HepG2 (cell line): ENCODE measurements around the gene COL26A1. TPM values are rescaled to one million over a fixed set of nuclear protein-coding genes. Genes with fewer than 3 reads are reported as not detected.
A peak's percentile ranks its signal among the peaks of the same experiment; 100 is the strongest.

Source experiments
- ATAC-seq: fragments of 200-7000 bp; cut with Tn5 transposase; 3 replicates; pipeline ENCODE4 v1.9.1; 2020; ENCODE audit warnings: mild to moderate bottlenecking, moderate library complexity
- BruUV-seq: library from RNA; stranded (reverse); fragments of 400-500 nt; replicated peaks from 2 replicates; lab custom pipeline; 2021; lab: Mats Ljungman, UMichigan
- CTCF ChIA-PET: fragments of 300-600 bp; formaldehyde crosslinking; extraction: SDS; loops from one replicate; lab custom pipeline; 2021; ENCODE audit warnings: low total read pairs, inconsistent platforms, low intra/inter-chr PET ratio; lab: Yijun Ruan, JAX
- POLR2A ChIA-PET: fragments of 350-600 bp; sonication (Branson Sonifier 250); formaldehyde crosslinking; loops from one replicate; lab custom pipeline; 2020; ENCODE audit warnings: antibody characterized with exemption, inconsistent platforms; lab: Yijun Ruan, JAX
- DNase-seq: peaks from one replicate; pipeline ENCODE4 v3.0.0-alpha.2; 2015; ENCODE audit warnings: low spot score
- FAIRE-seq: peaks from 3 replicates; lab custom pipeline; 2011; peaks lifted over from hg19 to GRCh38; lab: Jason Lieb, UNC
- H2AFZ ChIP-seq: one replicate; pipeline ENCODE4 v1.6.1; 2011; ENCODE audit warnings: low read length, inconsistent platforms
- H3K27ac ChIP-seq: fragments of 300-600 bp; 3 replicates; pipeline ENCODE4 v1.8.0; 2011; ENCODE audit warnings: mixed run types, mild to moderate bottlenecking, mixed read lengths, low read length, inconsistent platforms; ENCODE audit not compliant: insufficient read depth; ENCODE audit errors: extremely low read length
- H3K27me3 ChIP-seq, 2 experiments: fragments of 200-600 bp in 1 of 2; 2 replicates in 1 of 2; 3 replicates in 1 of 2; pipeline versions ENCODE4 v1.6.0 to v1.8.0; 2011; ENCODE audit warnings: low read length in 2 of 2, mild to moderate bottlenecking in 2 of 2, moderate library complexity in 2 of 2, inconsistent platforms in 1 of 2; ENCODE audit not compliant: insufficient read depth in 2 of 2, control insufficient read depth in 1 of 2
- H3K36me3 ChIP-seq, 2 experiments: fragments of 200-600 bp in 1 of 2; replicated peaks in 1 of 2; 2 replicates in 1 of 2; 3 replicates in 1 of 2; pipeline versions ENCODE4 v1.5.1 to v1.8.0; 2011; ENCODE audit warnings: low read length in 2 of 2, inconsistent platforms in 1 of 2; ENCODE audit not compliant: insufficient read depth in 2 of 2, control insufficient read depth in 1 of 2
- H3K4me1 ChIP-seq: 2 replicates; pipeline ENCODE4 v1.5.1; 2012; ENCODE audit warnings: low read length, inconsistent platforms; ENCODE audit not compliant: insufficient read depth
- H3K4me2 ChIP-seq: 2 replicates; pipeline ENCODE4 v1.6.0; 2011; ENCODE audit warnings: low read depth, low read length, inconsistent platforms
- H3K4me3 ChIP-seq, 3 experiments: fragments of 200-600 bp in 1 of 3; sonication (generic), shearing (Covaris generic) in 1 of 3; replicated peaks in 1 of 3; 2 replicates each; pipeline ENCODE4 v1.5.1; 2011 to 2016; ENCODE audit warnings: low read length in 3 of 3, inconsistent platforms in 2 of 3, low read depth in 2 of 3, mild to moderate bottlenecking in 2 of 3, control low read depth in 1 of 3, mixed read lengths in 1 of 3; ENCODE audit not compliant: insufficient read depth in 1 of 3
- H3K79me2 ChIP-seq: one replicate; pipeline ENCODE4 v1.6.1; 2011; ENCODE audit warnings: low read length, inconsistent platforms; ENCODE audit not compliant: insufficient read depth
- H3K9ac ChIP-seq: 2 replicates; pipeline ENCODE4 v1.6.0; 2011; ENCODE audit warnings: mild to moderate bottlenecking, low read depth, low read length, inconsistent platforms; ENCODE audit not compliant: insufficient read depth
- H3K9me3 ChIP-seq: 2 replicates; pipeline ENCODE4 v1.5.1; 2012; ENCODE audit warnings: mild to moderate bottlenecking, low read length
- H4K20me1 ChIP-seq: 2 replicates; pipeline ENCODE4 v1.6.0; 2011; ENCODE audit warnings: inconsistent platforms, mild to moderate bottlenecking, low read length, moderate library complexity; ENCODE audit not compliant: insufficient read depth
- BCL6 ChIP-seq: IDR thresholded peaks from 2 replicates; pipeline ENCODE4 v1.6.1; 2016; ENCODE audit warnings: missing genetic modification reagents, missing compliant biosample characterization
- BORCS8-MEF2B ChIP-seq: sonication (generic); formaldehyde crosslinking; IDR thresholded peaks from 2 replicates; pipeline ENCODE4 v1.8.0; 2022; ENCODE audit warnings: mild to moderate bottlenecking, missing genetic modification reagents
- CEBPB ChIP-seq: IDR thresholded peaks from 2 replicates; pipeline ENCODE4 v1.6.1; 2011; ENCODE audit warnings: low read depth, low read length, improper control_type of control experiment, borderline replicate concordance
- CENPBD1 ChIP-seq: sonication (generic); formaldehyde crosslinking; IDR thresholded peaks from 2 replicates; pipeline ENCODE4 v1.8.0; 2022; ENCODE audit warnings: missing genetic modification reagents, low read depth, mild to moderate bottlenecking, borderline replicate concordance
- CREBL2 ChIP-seq: sonication (generic); formaldehyde crosslinking; IDR thresholded peaks from 2 replicates; pipeline ENCODE4 v1.8.1; 2023; ENCODE audit warnings: missing genetic modification reagents, mild to moderate bottlenecking, borderline replicate concordance
- EP300 ChIP-seq, 3 experiments: sonication (generic) in 1 of 3; formaldehyde crosslinking in 1 of 3; IDR thresholded peaks; 2 replicates each; pipeline versions ENCODE4 v1.5.1 to v1.6.1; 2011 to 2020; ENCODE audit warnings: low read depth in 2 of 3, low read length in 2 of 3, borderline replicate concordance in 1 of 3, improper control_type of control experiment in 1 of 3, mild to moderate bottlenecking in 1 of 3, missing genetic modification reagents in 1 of 3, moderate library complexity in 1 of 3
- MAFF ChIP-seq: IDR thresholded peaks from 2 replicates; pipeline ENCODE4 v1.6.1; 2011; ENCODE audit warnings: low read depth, low read length, improper control_type of control experiment
- NFE2L2 ChIP-seq: fragments of 150-350 bp; IDR thresholded peaks from 2 replicates; pipeline ENCODE4 v1.6.1; 2014; ENCODE audit warnings: low read length
- RFX1 ChIP-seq: fragments of 450-650 bp; IDR thresholded peaks from 2 replicates; pipeline ENCODE4 v1.6.1; 2017
- ZNF383 ChIP-seq: sonication (generic); formaldehyde crosslinking; IDR thresholded peaks from 2 replicates; pipeline ENCODE4 v1.4.0; 2020; ENCODE audit warnings: missing genetic modification reagents, mild to moderate bottlenecking, borderline replicate concordance
- ZNF598 ChIP-seq: sonication (generic); formaldehyde crosslinking; IDR thresholded peaks from 2 replicates; pipeline ENCODE4 v1.5.1; 2020; ENCODE audit warnings: mild to moderate bottlenecking, missing genetic modification reagents, borderline replicate concordance
- ZNF709 ChIP-seq: sonication (generic); formaldehyde crosslinking; IDR thresholded peaks from 2 replicates; pipeline ENCODE4 v1.5.0; 2020; ENCODE audit warnings: mild to moderate bottlenecking, missing genetic modification reagents
- ZNF772 ChIP-seq: sonication (generic); formaldehyde crosslinking; IDR thresholded peaks from 2 replicates; pipeline ENCODE4 v1.5.0; 2020; ENCODE audit warnings: mild to moderate bottlenecking, missing genetic modification reagents
- ZNF883 ChIP-seq: sonication (generic); formaldehyde crosslinking; IDR thresholded peaks from 2 replicates; pipeline ENCODE4 v1.5.1; 2020; ENCODE audit warnings: mild to moderate bottlenecking, missing genetic modification reagents; ENCODE audit errors: not compliant biosample characterization
- WGBS: methylation state at CpG from one replicate; pipeline ENCODE4 v1.1.6; 2017; ENCODE audit warnings: low lambda C conversion rate; 5-methylcytosine and 5-hydroxymethylcytosine counted together
- in situ Hi-C: cut with HindIII; loops from 2 replicates; pipeline ENCODE4 v1.10.0; 2017; ENCODE audit warnings: low pct_unique_long_range_greater_than_20kb; ENCODE audit not compliant: extremely low pct_ligation_motif_present
- intact Hi-C: fragments of 100-400 bp; cut with micrococcal nuclease; formaldehyde crosslinking; loops from one replicate; pipeline ENCODE4 v1.10.0; 2022; ENCODE audit not compliant: unreplicated experiment
- polyA plus RNA-seq, 8 experiments: library from polyadenylated mRNA; depleted of rRNA in 3 of 8; stranded (reverse) in 7 of 8; unstranded in 1 of 8; fragments of >200 nt; fragmentation: Illumina TruSeq in 4 of 8; extraction: Trizol in 4 of 8; gene quantifications; 2 replicates each; pipeline versions ENCODE4 v1.2.1 to v1.2.3, GENCODE V29; 2011 to 2016; ENCODE audit warnings: low read depth in 4 of 8, missing spikeins in 1 of 8, mixed read lengths in 1 of 8; ENCODE audit not compliant: insufficient read depth in 1 of 8
- total RNA-seq, 5 experiments: library from RNA; depleted of rRNA; stranded (reverse); fragments of >200 nt; fragmentation: Illumina TruSeq; extraction: Trizol; gene quantifications; 2 replicates each; pipeline ENCODE4 v1.2.3, GENCODE V29; 2016; ENCODE audit warnings: low read depth in 1 of 5
- TF ChIP-seq, protein P1 (sequence below): sonication (generic); formaldehyde crosslinking; IDR thresholded peaks from 2 replicates; pipeline ENCODE4 v1.8.0; 2022; ENCODE audit warnings: mild to moderate bottlenecking, missing genetic modification reagents

COL26A1 gene
- total and polyA plus RNA-seq, 2 of the 13 experiments (the other 11 are each of a cell fraction or from before 2014, with no cell fraction given) = 7.8 to 9.2 TPM

GRCh38 chr7:101596898-101597297 is 234.2 kb downstream of the COL26A1 start:
- H3K36me3 ChIP-seq = no peaks in the 10 kb centered on the region
- ATAC-seq = no peak
- H3K27me3 ChIP-seq = peaks cover 0 to 17% of the 10 kb centered on the region in 2 experiments; a peak in 3 of 5 replicates
- in situ Hi-C loops = no loop called here
- POLR2A ChIA-PET = no interaction called here
- DNase-seq = no peak
- no peaks in the 10 kb centered on the region for H3K9me3 ChIP-seq
- H3K4me2 ChIP-seq = no peak overlapping the region
- intact Hi-C loops = no loop called here
- no peak overlapping the region for H3K9ac ChIP-seq
- no peak overlapping the region for H3K4me3 ChIP-seq
- FAIRE-seq = no peak
- no TSS peak for BruUV-seq
- WGBS = 14% methylated on average over 1 of the region's 1 CpG
- peaks cover 43% of the 10 kb centered on the region for H3K4me1 ChIP-seq
- H4K20me1 ChIP-seq = no peaks in the 10 kb centered on the region
- peak; percentile 2; the same call in 1 of the 2 replicates for TF ChIP-seq BCL6 (CRISPR knock-in tag)
- TF ChIP-seq MAFF = no peak
- TF ChIP-seq ZNF383 (CRISPR knock-in tag) = no peak
- peak; percentile 67; the same call in 1 of the 2 replicates for TF ChIP-seq CEBPB
- TF ChIP-seq, all 625 proteins: peak for 2
- Histone ChIP-seq H3K79me2 (no peaks in the 10 kb centered on the region), H2AFZ (no peak overlapping the region), H3K27ac (no peak overlapping the region)
- CTCF ChIA-PET = no interaction called here

GRCh38 chr7:101597941-101598340 is 235.3 kb downstream of the COL26A1 start:
- in situ Hi-C loops (no loop called here), intact Hi-C loops (no loop called here)
- ATAC-seq = peak; percentile 11; the same call in 2 of the 3 replicates
- no TSS peak for BruUV-seq
- H3K27me3 ChIP-seq = peaks cover 0 to 18% of the 10 kb centered on the region in 2 experiments; a peak in 3 of 5 replicates
- H3K9ac ChIP-seq = peak overlapping the region; percentile 56
- FAIRE-seq = no peak
- no peaks in the 10 kb centered on the region for H3K79me2 ChIP-seq
- peak overlapping the region in 1 of 3 experiments; percentile 67; a peak in 2 of 6 replicates for H3K4me3 ChIP-seq
- H4K20me1 ChIP-seq = no peaks in the 10 kb centered on the region
- peak overlapping the region; percentile 86 for H3K4me2 ChIP-seq
- CTCF ChIA-PET = no interaction called here
- no peak overlapping the region for H2AFZ ChIP-seq
- POLR2A ChIA-PET = no interaction called here
- 1% methylated on average over 6 of the region's 6 CpGs for WGBS
- peaks cover 53% of the 10 kb centered on the region for H3K4me1 ChIP-seq
- no peak overlapping the region for H3K27ac ChIP-seq
- no peaks in the 10 kb centered on the region for H3K36me3 ChIP-seq
- peak; percentile 16 for DNase-seq
- H3K9me3 ChIP-seq = no peaks in the 10 kb centered on the region
- no peak for TF ChIP-seq CREBL2 (CRISPR knock-in tag)
- no peak for TF ChIP-seq CENPBD1 (CRISPR knock-in tag)
- TF ChIP-seq ZNF772 (CRISPR knock-in tag) = no peak
- no peak for TF ChIP-seq ZNF883
- TF ChIP-seq ZNF709 (CRISPR knock-in tag) = no peak
- TF ChIP-seq, protein P1, sequence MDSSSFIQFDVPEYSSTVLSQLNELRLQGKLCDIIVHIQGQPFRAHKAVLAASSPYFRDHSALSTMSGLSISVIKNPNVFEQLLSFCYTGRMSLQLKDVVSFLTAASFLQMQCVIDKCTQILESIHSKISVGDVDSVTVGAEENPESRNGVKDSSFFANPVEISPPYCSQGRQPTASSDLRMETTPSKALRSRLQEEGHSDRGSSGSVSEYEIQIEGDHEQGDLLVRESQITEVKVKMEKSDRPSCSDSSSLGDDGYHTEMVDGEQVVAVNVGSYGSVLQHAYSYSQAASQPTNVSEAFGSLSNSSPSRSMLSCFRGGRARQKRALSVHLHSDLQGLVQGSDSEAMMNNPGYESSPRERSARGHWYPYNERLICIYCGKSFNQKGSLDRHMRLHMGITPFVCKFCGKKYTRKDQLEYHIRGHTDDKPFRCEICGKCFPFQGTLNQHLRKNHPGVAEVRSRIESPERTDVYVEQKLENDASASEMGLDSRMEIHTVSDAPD = no peak
- no peak for TF ChIP-seq BORCS8-MEF2B (CRISPR knock-in tag)
- no peak for TF ChIP-seq ZNF598 (CRISPR knock-in tag)
- no peak for TF ChIP-seq EP300 (IDR thresholded peaks at IDR 0.05; ENCODE audit: low read depth in 2 of 2, low read length in 2 of 2)
- no peak for TF ChIP-seq EP300 (CRISPR knock-in tag; IDR thresholded peaks at IDR 0.05; ENCODE audit: borderline replicate concordance)
- no peak for TF ChIP-seq NFE2L2
- TF ChIP-seq RFX1 = no peak
